Measurements from ENCODE around the gene FAIM2.

Gene FAIM2

GRCh38 chr12:49949866-49950265 lies 46.2 kb upstream of the FAIM2 start:
- TF ChIP-seq BACH2 (CRISPR knock-in tag; IDR thresholded peaks at IDR 0.05; ENCODE audit: borderline replicate concordance) (no peak), ZNF70 (CRISPR knock-in tag; IDR thresholded peaks at IDR 0.05) (no peak), TCF4 (CRISPR knock-in tag; IDR thresholded peaks at IDR 0.05; ENCODE audit: borderline replicate concordance) (no peak), OSR1 (CRISPR knock-in tag; IDR thresholded peaks at IDR 0.05) (no peak), ARNTL (CRISPR knock-in tag; IDR thresholded peaks at IDR 0.05; ENCODE audit: borderline replicate concordance, low read depth) (no peak), PATZ1 (CRISPR knock-in tag; IDR thresholded peaks at IDR 0.05; ENCODE audit: borderline replicate concordance) (no peak), ZNF565 (CRISPR knock-in tag; conservative IDR thresholded peaks at IDR 0.05; ENCODE audit: low read depth) (no peak), ZNF8 (CRISPR knock-in tag; IDR thresholded peaks at IDR 0.05) (no peak), PPARA (CRISPR knock-in tag; IDR thresholded peaks at IDR 0.05; ENCODE audit: borderline replicate concordance) (no peak), CREB5 (CRISPR knock-in tag; IDR thresholded peaks at IDR 0.05; ENCODE audit: low read depth) (no peak), POU6F1 (CRISPR knock-in tag; IDR thresholded peaks at IDR 0.05; ENCODE audit: borderline replicate concordance, low read depth) (no peak), ZFP30 (CRISPR knock-in tag; IDR thresholded peaks at IDR 0.05) (no peak), ISL1 (CRISPR knock-in tag; IDR thresholded peaks at IDR 0.05) (no peak), GLIS3 (CRISPR knock-in tag; IDR thresholded peaks at IDR 0.05) (no peak), SNAI2 (CRISPR knock-in tag; IDR thresholded peaks at IDR 0.05) (no peak), TSHZ2 (CRISPR knock-in tag; IDR thresholded peaks at IDR 0.05) (no peak)
- ATAC-seq = no peak

- ATAC-seq = no peak
- TF ChIP-seq OSR1 (CRISPR knock-in tag; IDR thresholded peaks at IDR 0.05) = no peak
- no peak for TF ChIP-seq ESRRG (CRISPR knock-in tag; IDR thresholded peaks at IDR 0.05)
- no peak for TF ChIP-seq GLIS3 (CRISPR knock-in tag; IDR thresholded peaks at IDR 0.05)
- TF ChIP-seq PPARA (CRISPR knock-in tag; IDR thresholded peaks at IDR 0.05; ENCODE audit: borderline replicate concordance) = no peak
- TF ChIP-seq ISL1 (CRISPR knock-in tag; IDR thresholded peaks at IDR 0.05) = no peak
- no peak for TF ChIP-seq ZNF8 (CRISPR knock-in tag; IDR thresholded peaks at IDR 0.05)
- no peak for TF ChIP-seq ZNF70 (CRISPR knock-in tag; IDR thresholded peaks at IDR 0.05)
- no peak for TF ChIP-seq TCF4 (CRISPR knock-in tag; IDR thresholded peaks at IDR 0.05; ENCODE audit: borderline replicate concordance)
- no peak for TF ChIP-seq SNAI2 (CRISPR knock-in tag; IDR thresholded peaks at IDR 0.05)
- no peak for TF ChIP-seq ZNF565 (CRISPR knock-in tag; conservative IDR thresholded peaks at IDR 0.05; ENCODE audit: low read depth)
- no peak for TF ChIP-seq ZFP3 (CRISPR knock-in tag; IDR thresholded peaks at IDR 0.05)
- no peak for TF ChIP-seq RARB (CRISPR knock-in tag; IDR thresholded peaks at IDR 0.05)
- TF ChIP-seq TOX (CRISPR knock-in tag; IDR thresholded peaks at IDR 0.05; ENCODE audit: borderline replicate concordance) = no peak
- no peak for TF ChIP-seq TSHZ2 (CRISPR knock-in tag; IDR thresholded peaks at IDR 0.05)
- no peak for TF ChIP-seq POU6F1 (CRISPR knock-in tag; IDR thresholded peaks at IDR 0.05; ENCODE audit: borderline replicate concordance, low read depth)
- TF ChIP-seq CREB5 (CRISPR knock-in tag; IDR thresholded peaks at IDR 0.05; ENCODE audit: low read depth) = no peak
Observed at GRCh38 chr12:49948866-49949845, 45.5 kb upstream of the FAIM2 start.
